ENCODE data around the gene ITPKB. TPM values are rescaled to one million over a fixed set of nuclear protein-coding genes. Genes with fewer than 3 reads are reported as not detected.

The ITPKB gene
- total and polyA plus RNA-seq, 2 experiments from 2014 or later, result 0.31 to 5.2 TPM

GRCh38 chr1:226660410-226661182, 78.5 kb downstream of the ITPKB start:
- ATAC-seq, result no peak; the same call in 2 of the 3 replicates
- 0 out of 2 replicates have a peak overlapping the region, but pooled peaks have one; percentile 48 for H3K4me2 ChIP-seq
- H3K79me2 ChIP-seq (replicated peaks; ENCODE audit: insufficient read depth), result no peaks in the 10 kb centered on the region
- no peak for DNase-seq (ENCODE audit: low spot score)
- H3K4me1 Mint-ChIP-seq, result peaks cover 76% of the 10 kb centered on the region
- no peaks in the 10 kb centered on the region for H3K27me3 ChIP-seq (ENCODE audit: insufficient read depth)
- H3K27me3 Mint-ChIP-seq (ENCODE audit: insufficient read depth, low read depth, poor library complexity), result peaks cover 26% of the 10 kb centered on the region
- peaks cover 33% of the 10 kb centered on the region for H3K4me1 ChIP-seq (ENCODE audit: insufficient read depth)
- peaks cover 2% of the 10 kb centered on the region; the same call in 1 of the 2 replicates for H3F3A ChIP-seq (replicated peaks; ENCODE audit: low read depth)
- no peak overlapping the region; the same call in 1 of the 2 replicates for H2AFZ ChIP-seq
- peak overlapping the region; percentile 41; the same call in 1 of the 2 replicates for H3K27ac Mint-ChIP-seq
- H3K4me3 ChIP-seq, result no peak overlapping the region
- no peak overlapping the region for H3K4me3 Mint-ChIP-seq
- no peaks in the 10 kb centered on the region for H3K9me3 Mint-ChIP-seq
- H3K36me3 Mint-ChIP-seq (ENCODE audit: low read depth), result no peaks in the 10 kb centered on the region
- no peak overlapping the region for H3K27ac ChIP-seq (ENCODE audit: low read depth)
- H3K36me3 ChIP-seq (ENCODE audit: insufficient read depth), result no peaks in the 10 kb centered on the region
- no peak for TF ChIP-seq NANOG (IDR thresholded peaks at IDR 0.05; ENCODE audit: borderline replicate concordance)
- TF ChIP-seq EZH2phosphoT487 (IDR thresholded peaks at IDR 0.05; ENCODE audit: unreplicated experiment), result no peak
- no peak for TF ChIP-seq JUNB (IDR thresholded peaks at IDR 0.05; ENCODE audit: unreplicated experiment)
- TF ChIP-seq EZH2 (IDR thresholded peaks at IDR 0.05; ENCODE audit: low read depth, unreplicated experiment), result no peak
- TF ChIP-seq ZNF462 (CRISPR knock-in tag; IDR thresholded peaks at IDR 0.05), result no peak
- no peak for TF ChIP-seq POLR2AphosphoS5 (IDR thresholded peaks at IDR 0.05; ENCODE audit: low read depth)
- no peaks in the 10 kb centered on the region for H3K9me2 ChIP-seq (ENCODE audit: insufficient read depth)
- no peaks in the 10 kb centered on the region for H4K20me1 ChIP-seq (replicated peaks; ENCODE audit: insufficient read depth)

Data from GM23338 (cell line).